ENCODE measurements around the gene D2HGDH.
A peak's percentile ranks its signal among the peaks of the same experiment; 100 is the strongest.

D2HGDH gene

GRCh38 chr2:241734467-241735208 lies at the start of gene D2HGDH:
TSS of gene D2HGDH (plus strand) at chr2:241734630. CDS start at chr2:241735225, 595 bp downstream.
- DNase-seq = peak; percentile 33 to 95

- no peak for DNase-seq
Observed at GRCh38 chr2:241686324-241686649, 48.1 kb upstream of the D2HGDH start.

GRCh38 chr2:241686650-241687425 lies 47.6 kb upstream of the D2HGDH start, which contains the start of gene DTYMK:
TSS of gene DTYMK (minus strand) at chr2:241686815. CDS start at chr2:241686783, 32 bp downstream.
- DNase-seq = peak; percentile 87 to 99

GRCh38 chr2:241689306-241689705 lies 45.1 kb upstream of the D2HGDH start:
- DNase-seq = no peak

GRCh38 chr2:241690202-241690717 lies 44.2 kb upstream of the D2HGDH start:
- DNase-seq = no peak

GRCh38 chr2:241692448-241692847 lies 42.0 kb upstream of the D2HGDH start:
- DNase-seq = no peak

GRCh38 chr2:241695651-241696050 lies 38.8 kb upstream of the D2HGDH start:
- DNase-seq = no peak

- peak in 1 of 2 experiments; percentile 94 for DNase-seq
Observed at GRCh38 chr2:241701149-241701398, 33.4 kb upstream of the D2HGDH start.

- DNase-seq = peak; percentile 76 to 99
Observed at GRCh38 chr2:241701399-241702154, 32.9 kb upstream of the D2HGDH start, which contains the start of gene ING5. TSS of gene ING5 (plus strand) at chr2:241702039. CDS start at chr2:241702066, 27 bp downstream.

GRCh38 chr2:241702155-241703031 lies 32.0 kb upstream of the D2HGDH start:
- DNase-seq = peak; percentile 79 to 95

- no peak for DNase-seq
Observed at GRCh38 chr2:241703032-241703604, 31.3 kb upstream of the D2HGDH start.

- DNase-seq = no peak
Observed at GRCh38 chr2:241706537-241706936, 27.9 kb upstream of the D2HGDH start.

- DNase-seq = no peak
Observed at GRCh38 chr2:241708879-241709278, 25.6 kb upstream of the D2HGDH start.

- DNase-seq = no peak
Observed at GRCh38 chr2:241719093-241719492, 15.3 kb upstream of the D2HGDH start.

GRCh38 chr2:241720099-241720498 lies 14.3 kb upstream of the D2HGDH start:
- no peak for DNase-seq

- no peak for DNase-seq
Observed at GRCh38 chr2:241720560-241720959, 13.9 kb upstream of the D2HGDH start.

GRCh38 chr2:241721852-241722251 lies 12.6 kb upstream of the D2HGDH start:
- DNase-seq = no peak

- no peak for DNase-seq
Observed at GRCh38 chr2:241722896-241723454, 11.5 kb upstream of the D2HGDH start.

GRCh38 chr2:241724259-241724974 lies 10.0 kb upstream of the D2HGDH start:
- no peak for DNase-seq

- no peak for DNase-seq
Observed at GRCh38 chr2:241724975-241725870, 9.2 kb upstream of the D2HGDH start.

Measured in NCI-H526 (cell line).